ENCODE measurements around the gene CHD5. TPM values are rescaled to one million over a fixed set of nuclear protein-coding genes. Genes with fewer than 3 reads are reported as not detected.

Gene CHD5
- total RNA-seq, 6 experiments from 2014 or later, result not detected

GRCh38 chr1:6092211-6092610 is 87.9 kb downstream of the CHD5 start:
- H3K27ac ChIP-seq, result no peak overlapping the region
- H3K27me3 ChIP-seq, result no peaks in the 10 kb centered on the region
- intact Hi-C loops (cut with DNase I), result no loop called here
- no peak for DNase-seq
- H3K4me1 ChIP-seq, result no peaks in the 10 kb centered on the region
- no peak overlapping the region for H3K4me3 ChIP-seq
- TF ChIP-seq POLR2A (IDR thresholded peaks at IDR 0.05), result no peak
- TF ChIP-seq, protein P1, sequence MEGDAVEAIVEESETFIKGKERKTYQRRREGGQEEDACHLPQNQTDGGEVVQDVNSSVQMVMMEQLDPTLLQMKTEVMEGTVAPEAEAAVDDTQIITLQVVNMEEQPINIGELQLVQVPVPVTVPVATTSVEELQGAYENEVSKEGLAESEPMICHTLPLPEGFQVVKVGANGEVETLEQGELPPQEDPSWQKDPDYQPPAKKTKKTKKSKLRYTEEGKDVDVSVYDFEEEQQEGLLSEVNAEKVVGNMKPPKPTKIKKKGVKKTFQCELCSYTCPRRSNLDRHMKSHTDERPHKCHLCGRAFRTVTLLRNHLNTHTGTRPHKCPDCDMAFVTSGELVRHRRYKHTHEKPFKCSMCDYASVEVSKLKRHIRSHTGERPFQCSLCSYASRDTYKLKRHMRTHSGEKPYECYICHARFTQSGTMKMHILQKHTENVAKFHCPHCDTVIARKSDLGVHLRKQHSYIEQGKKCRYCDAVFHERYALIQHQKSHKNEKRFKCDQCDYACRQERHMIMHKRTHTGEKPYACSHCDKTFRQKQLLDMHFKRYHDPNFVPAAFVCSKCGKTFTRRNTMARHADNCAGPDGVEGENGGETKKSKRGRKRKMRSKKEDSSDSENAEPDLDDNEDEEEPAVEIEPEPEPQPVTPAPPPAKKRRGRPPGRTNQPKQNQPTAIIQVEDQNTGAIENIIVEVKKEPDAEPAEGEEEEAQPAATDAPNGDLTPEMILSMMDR (IDR thresholded peaks at IDR 0.05), result no peak
- ATAC-seq, result no peak
- WGBS (ENCODE audit: insufficient coverage, low coverage, low lambda C conversion rate, missing lambda C conversion rate), result 100% methylated on average over 2 of the region's 10 CpGs
- H3K36me3 ChIP-seq, result no peaks in the 10 kb centered on the region
- no peaks in the 10 kb centered on the region for H3K9me3 ChIP-seq

DNA sequence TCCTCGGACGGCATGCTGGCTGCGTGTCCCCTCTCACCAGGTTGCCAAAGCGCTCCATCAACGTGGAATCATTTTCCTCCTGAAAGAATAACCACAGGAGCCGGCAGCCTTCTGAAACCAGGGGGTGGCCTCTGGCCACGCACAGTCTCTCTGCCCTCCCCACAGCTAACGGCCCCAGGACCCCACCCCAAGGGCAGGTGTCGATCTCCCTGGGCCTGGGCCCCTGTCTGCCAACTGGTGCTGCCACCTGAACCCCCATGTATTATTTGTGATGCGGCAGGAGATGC is 88.4 kb downstream of the CHD5 start:
- Histone ChIP-seq H3K36me3 (no peaks in the 10 kb centered on the region), H3K27ac (no peak overlapping the region), H3K9me3 (no peaks in the 10 kb centered on the region), H3K4me1 (no peaks in the 10 kb centered on the region), H3K4me3 (no peak overlapping the region), H3K27me3 (no peaks in the 10 kb centered on the region)
- intact Hi-C loops (cut with DNase I), result no loop called here
- no peak for ATAC-seq
- DNase-seq, result no peak
- 66% methylated on average over 9 of the region's 10 CpGs for WGBS (ENCODE audit: insufficient coverage, low coverage, low lambda C conversion rate, missing lambda C conversion rate)
- no peak for TF ChIP-seq POLR2A (IDR thresholded peaks at IDR 0.05)
- TF ChIP-seq, protein P1 (IDR thresholded peaks at IDR 0.05), result no peak

DNA sequence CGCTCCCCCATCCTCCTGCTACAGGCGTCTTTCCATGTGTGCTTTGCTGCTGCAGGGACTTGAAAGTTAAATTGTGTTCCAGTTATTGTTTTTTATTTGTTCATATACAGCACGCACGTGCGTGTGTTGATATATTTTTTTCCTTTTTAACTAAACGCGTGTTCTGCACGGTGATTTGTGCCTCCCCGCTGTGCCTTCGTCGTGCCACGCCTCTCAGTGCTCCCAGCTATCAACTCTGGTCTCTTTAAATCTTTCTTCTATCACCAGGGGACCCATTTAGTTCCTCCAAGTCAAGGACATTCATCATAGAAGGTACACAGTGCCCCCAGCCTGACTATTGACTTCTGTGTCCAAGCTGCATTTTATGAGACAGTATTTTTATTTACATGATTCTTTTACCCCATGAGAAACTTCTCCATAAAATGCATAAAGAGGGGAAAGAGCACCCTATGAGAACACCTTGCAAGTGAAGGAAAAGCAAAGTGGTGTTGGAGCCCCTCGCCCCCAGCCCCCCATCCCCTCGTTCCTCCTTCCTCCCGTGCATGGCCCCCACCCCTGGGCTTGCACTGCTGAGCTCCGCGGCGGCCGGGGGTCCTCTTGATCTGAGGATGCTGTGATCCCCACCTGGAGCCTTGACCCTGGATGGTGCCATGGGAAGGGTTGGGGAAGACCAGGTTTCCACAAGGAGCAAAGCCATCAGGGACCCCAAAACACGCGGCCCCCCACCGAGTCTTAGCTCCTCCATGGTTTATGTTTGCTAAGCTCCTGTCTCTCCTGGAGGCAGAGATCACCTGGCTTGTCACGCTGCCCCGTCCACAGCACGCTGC is 88.9 kb downstream of the CHD5 start:
- Histone ChIP-seq H3K27ac (no peak overlapping the region), H3K4me1 (no peaks in the 10 kb centered on the region), H3K4me3 (no peak overlapping the region), H3K9me3 (no peaks in the 10 kb centered on the region), H3K36me3 (no peaks in the 10 kb centered on the region), H3K27me3 (no peaks in the 10 kb centered on the region)
- intact Hi-C loops (cut with DNase I), result no loop called here
- WGBS (ENCODE audit: insufficient coverage, low coverage, low lambda C conversion rate, missing lambda C conversion rate), result 61% methylated on average over 17 of the region's 25 CpGs
- TF ChIP-seq POLR2A (IDR thresholded peaks at IDR 0.05), result no peak
- TF ChIP-seq, protein P1 (IDR thresholded peaks at IDR 0.05), result no peak
- ATAC-seq (no peak), DNase-seq (no peak)

DNA sequence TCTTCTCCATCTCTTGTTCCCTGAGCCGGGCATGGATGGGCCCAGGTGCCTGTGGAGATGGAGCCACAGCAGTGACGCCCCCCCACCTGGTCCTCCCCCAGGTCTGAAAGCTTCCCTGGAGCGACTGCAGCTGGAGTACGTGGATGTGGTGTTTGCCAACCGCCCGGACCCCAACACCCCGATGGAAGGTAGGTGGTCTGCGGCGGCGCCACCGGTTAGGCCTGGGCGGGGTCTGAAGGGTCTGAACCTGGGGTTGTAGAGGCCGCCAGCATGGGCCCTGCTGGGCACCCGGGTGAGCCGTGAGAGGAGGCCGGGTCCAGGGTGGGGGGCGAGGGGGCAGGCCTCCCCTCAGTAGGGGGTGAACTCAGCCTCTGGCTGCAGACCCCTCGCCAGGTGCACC is 89.8 kb downstream of the CHD5 start:
- WGBS (ENCODE audit: insufficient coverage, low coverage, low lambda C conversion rate, missing lambda C conversion rate), result 40% methylated on average over 2 of the region's 18 CpGs
- TF ChIP-seq POLR2A (IDR thresholded peaks at IDR 0.05), result no peak
- TF ChIP-seq, protein P1 (IDR thresholded peaks at IDR 0.05), result no peak
- ATAC-seq (no peak), DNase-seq (no peak)
- intact Hi-C loops (cut with DNase I), result no loop called here
- H3K4me3 ChIP-seq, result no peak overlapping the region
- H3K27me3 ChIP-seq, result no peaks in the 10 kb centered on the region
- no peaks in the 10 kb centered on the region for H3K36me3 ChIP-seq
- H3K9me3 ChIP-seq, result no peaks in the 10 kb centered on the region
- H3K4me1 ChIP-seq, result no peaks in the 10 kb centered on the region
- no peak overlapping the region for H3K27ac ChIP-seq
